Right atrium auricular region (tissue), 2 donors: ENCODE data around the gene PDE8B. TPM values are rescaled to one million over a fixed set of nuclear protein-coding genes. Genes with fewer than 3 reads are reported as not detected.

Experiments
- DNase-seq: peaks from one replicate; pipeline ENCODE4 v3.0.0-alpha.2; 2019; ENCODE audit warnings: low spot score
- H3K27ac ChIP-seq, 2 donors: fragments of 200-600 bp; sonication (generic); 1 replicate in 1 of 2; 2 replicates in 1 of 2; pipeline ENCODE4 v1.5.1; 2016 to 2019
- H3K27me3 ChIP-seq, 2 donors: fragments of 200-600 bp; sonication (generic); one replicate each; pipeline versions ENCODE4 v1.5.1 to v1.6.0; 2017 to 2019
- H3K36me3 ChIP-seq: fragments of 200-600 bp; sonication (generic); one replicate; pipeline ENCODE4 v1.5.1; 2016
- H3K4me1 ChIP-seq, 2 donors: fragments of 200-600 bp; sonication (generic); one replicate each; pipeline versions ENCODE4 v1.5.1 to v1.6.0; 2017 to 2019
- H3K4me3 ChIP-seq, 2 donors: fragments of 200-600 bp; sonication (generic); 1 replicate in 1 of 2; 2 replicates in 1 of 2; pipeline ENCODE4 v1.5.1; 2017 to 2019; ENCODE audit warnings: mild to moderate bottlenecking in 1 of 2, moderate library complexity in 1 of 2
- H3K9me3 ChIP-seq, 2 donors: fragments of 200-600 bp; sonication (generic); one replicate each; pipeline ENCODE4 v1.5.1; 2019
- CTCF ChIP-seq, 2 donors: fragments of 200-600 bp; sonication (generic); IDR thresholded peaks; one replicate each; pipeline ENCODE4 v1.5.1; 2019; ENCODE audit warnings: antibody characterized with exemption in 2 of 2
- total RNA-seq, 2 donors: library from RNA; depleted of rRNA; stranded (reverse); fragments of >200 nt; gene quantifications; one replicate each; pipeline ENCODE4 v1.1.0, GENCODE V29; 2016

PDE8B gene
- total RNA-seq, 2 donors from 2014 or later = 22.2 to 64.5 TPM

DNA sequence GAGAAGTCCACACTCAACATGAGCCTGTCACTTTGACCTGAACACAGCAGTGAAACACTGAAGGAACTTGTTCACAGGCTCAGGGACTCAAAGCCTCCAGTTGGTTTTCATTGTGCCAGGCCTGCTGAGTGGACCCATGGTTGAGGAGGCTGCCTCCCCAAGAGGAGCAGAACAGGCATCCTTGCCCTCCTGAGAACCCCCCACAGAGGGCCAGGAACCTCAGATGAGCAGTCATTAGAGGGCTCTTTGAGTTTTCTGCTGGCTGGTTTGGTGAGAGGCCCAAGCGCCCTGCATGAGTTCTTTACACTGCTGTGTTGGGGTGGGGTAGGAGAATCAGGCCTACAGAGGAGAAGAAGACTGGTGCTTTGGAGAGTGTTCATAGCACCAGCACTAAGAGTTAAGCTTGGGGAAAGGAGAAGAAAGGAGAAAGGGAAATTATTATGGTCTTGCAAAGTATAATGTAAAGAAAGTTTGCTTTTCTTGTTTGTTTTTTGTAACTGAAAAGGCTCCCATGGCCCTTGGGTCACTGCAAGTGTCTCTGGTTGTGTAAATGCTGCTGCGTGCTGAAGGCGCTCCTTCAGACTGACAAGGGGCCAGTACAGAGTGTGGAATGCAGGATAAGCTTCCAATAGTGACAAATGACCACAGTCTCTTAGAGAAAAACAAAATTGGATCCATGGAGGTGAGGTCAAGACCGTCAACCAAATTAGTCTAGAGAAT is 100.2 kb downstream of the PDE8B start:
- Histone ChIP-seq H3K9me3 (no peaks in the 10 kb centered on the region), H3K4me1 (peaks cover 0 to 24% of the 10 kb centered on the region in 2 donors), H3K27me3 (no peaks in the 10 kb centered on the region), H3K36me3 (no peaks in the 10 kb centered on the region), H3K27ac (no peak overlapping the region), H3K4me3 (no peak overlapping the region)
- no peak for DNase-seq
- TF ChIP-seq CTCF (IDR thresholded peaks at IDR 0.05) = no peak

DNA sequence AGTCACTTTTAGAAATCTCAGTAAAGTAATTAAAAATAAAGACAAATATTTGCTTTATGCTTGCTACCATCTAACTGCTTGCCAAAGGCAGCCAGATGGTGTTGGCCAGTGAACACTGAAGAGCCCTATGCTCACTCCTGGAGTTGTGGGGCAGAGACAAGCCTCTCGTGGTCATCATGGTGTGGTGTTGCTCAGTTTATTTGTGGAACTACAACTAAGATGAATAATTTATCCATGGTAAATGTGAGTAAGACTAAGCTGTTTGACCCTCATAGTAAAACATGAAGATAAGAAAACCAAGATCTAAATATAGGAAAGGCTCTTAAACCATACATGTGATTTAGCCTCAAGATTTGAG is 100.7 kb downstream of the PDE8B start:
- TF ChIP-seq CTCF (IDR thresholded peaks at IDR 0.05) = no peak
- Histone ChIP-seq H3K27me3 (no peaks in the 10 kb centered on the region), H3K4me3 (no peak overlapping the region), H3K27ac (no peak overlapping the region), H3K9me3 (no peaks in the 10 kb centered on the region), H3K36me3 (no peaks in the 10 kb centered on the region), H3K4me1 (peaks cover 0 to 18% of the 10 kb centered on the region in 2 donors)
- DNase-seq = no peak

DNA sequence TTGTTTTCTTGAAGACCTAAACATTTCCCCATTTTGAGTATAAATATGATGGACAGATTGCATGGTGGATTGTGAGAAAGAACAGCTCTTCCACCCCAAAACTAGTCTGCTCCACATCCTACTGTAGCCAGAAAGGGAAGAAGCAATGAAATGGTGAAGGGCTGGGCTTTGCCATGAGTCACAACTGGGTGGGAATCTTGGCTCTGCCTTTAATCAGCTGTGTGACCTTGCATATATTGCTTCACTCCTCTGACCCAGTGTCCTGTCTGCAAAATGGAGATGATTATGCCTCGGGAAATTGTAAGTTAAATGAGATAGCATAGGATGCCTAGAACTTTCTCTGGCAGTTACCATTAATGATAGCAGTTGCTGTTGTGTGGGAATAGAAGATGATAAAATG is 101.9 kb downstream of the PDE8B start:
- DNase-seq = no peak
- no peaks in the 10 kb centered on the region for H3K27me3 ChIP-seq
- no peak overlapping the region for H3K27ac ChIP-seq
- no peak for TF ChIP-seq CTCF (IDR thresholded peaks at IDR 0.05)
- no peaks in the 10 kb centered on the region for H3K36me3 ChIP-seq
- no peak overlapping the region for H3K4me3 ChIP-seq
- H3K9me3 ChIP-seq = no peaks in the 10 kb centered on the region
- H3K4me1 ChIP-seq = peaks cover 0 to 9% of the 10 kb centered on the region in 2 donors

DNA sequence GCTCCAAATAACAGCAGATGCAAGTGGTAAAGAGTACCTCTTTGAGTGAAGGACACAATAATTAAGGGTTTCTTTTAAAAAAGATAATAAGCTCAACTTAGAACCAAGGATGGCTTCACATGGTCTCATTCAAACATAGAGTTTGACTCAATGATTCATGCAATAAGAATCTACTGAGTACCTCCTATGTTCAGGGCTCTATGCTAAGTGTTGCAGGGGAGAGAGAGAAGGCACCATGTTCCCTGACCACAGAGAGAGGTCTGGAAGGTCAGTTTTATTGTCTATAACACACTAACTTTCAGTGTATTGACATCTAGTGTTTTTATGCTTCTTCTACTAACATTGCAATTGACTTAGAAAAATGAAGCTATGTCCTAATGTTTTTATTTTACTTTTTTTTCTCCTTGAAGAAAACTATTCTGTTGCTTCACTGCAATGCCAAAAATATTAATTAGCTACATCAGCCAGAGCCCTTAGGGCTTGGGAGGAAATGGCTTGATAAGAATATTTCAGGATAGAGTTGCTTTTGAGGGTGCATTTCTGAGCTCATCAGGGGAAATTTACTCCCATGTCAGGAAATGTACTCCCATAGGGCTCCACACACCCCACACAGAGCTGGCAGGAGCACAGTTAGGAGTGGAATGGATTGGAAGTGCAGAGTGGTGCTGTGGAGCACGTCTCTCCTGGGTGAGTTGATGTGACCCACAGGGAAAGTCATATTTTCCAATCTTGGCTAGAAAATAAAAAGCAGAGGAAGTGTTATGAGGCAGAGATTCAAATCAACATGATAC is 106.6 kb downstream of the PDE8B start:
- no peak for DNase-seq
- TF ChIP-seq CTCF (IDR thresholded peaks at IDR 0.05) = no peak

DNA sequence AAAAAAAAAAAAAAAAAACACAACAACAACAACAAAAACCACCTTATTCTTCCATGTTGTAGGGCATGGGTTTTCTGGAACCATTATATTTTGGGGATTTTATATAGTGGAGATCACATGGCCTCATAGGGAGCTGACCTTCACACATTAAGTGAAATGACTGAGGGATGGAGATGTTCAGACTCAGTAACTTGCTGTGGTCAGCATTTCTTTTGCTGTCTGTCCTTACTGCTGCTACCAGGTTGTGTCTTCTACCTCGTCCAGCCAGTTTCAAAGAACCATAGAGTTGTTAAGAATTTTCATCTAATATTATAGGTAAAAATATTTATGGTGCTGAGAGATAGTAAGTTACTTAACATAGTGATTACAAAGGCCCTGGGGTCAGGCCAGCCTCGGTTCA is 107.6 kb downstream of the PDE8B start:
- H3K27ac ChIP-seq = no peak overlapping the region
- H3K27me3 ChIP-seq = no peaks in the 10 kb centered on the region
- no peaks in the 10 kb centered on the region for H3K9me3 ChIP-seq
- DNase-seq = no peak
- no peak for TF ChIP-seq CTCF (IDR thresholded peaks at IDR 0.05)
- no peaks in the 10 kb centered on the region for H3K36me3 ChIP-seq
- H3K4me1 ChIP-seq = no peaks in the 10 kb centered on the region
- no peak overlapping the region for H3K4me3 ChIP-seq

More for the DNA sequence above, 106.6 kb downstream of the PDE8B start:
- Histone ChIP-seq H3K4me3 (no peak overlapping the region), H3K27me3 (no peaks in the 10 kb centered on the region), H3K36me3 (no peaks in the 10 kb centered on the region), H3K27ac (no peak overlapping the region), H3K4me1 (no peaks in the 10 kb centered on the region), H3K9me3 (no peaks in the 10 kb centered on the region)
